ENCODE measurements around the gene SPOCK3. TPM values are rescaled to one million over a fixed set of nuclear protein-coding genes. Genes with fewer than 3 reads are reported as not detected.
A peak's percentile ranks its signal among the peaks of the same experiment; 100 is the strongest.

SPOCK3 gene
- total and polyA plus RNA-seq, 10 of the 15 experiments (the other 5 are each of a cell fraction or from before 2014, with no cell fraction given): 0.06 to 0.39 (median 0.09) TPM; not detected in 5

DNA sequence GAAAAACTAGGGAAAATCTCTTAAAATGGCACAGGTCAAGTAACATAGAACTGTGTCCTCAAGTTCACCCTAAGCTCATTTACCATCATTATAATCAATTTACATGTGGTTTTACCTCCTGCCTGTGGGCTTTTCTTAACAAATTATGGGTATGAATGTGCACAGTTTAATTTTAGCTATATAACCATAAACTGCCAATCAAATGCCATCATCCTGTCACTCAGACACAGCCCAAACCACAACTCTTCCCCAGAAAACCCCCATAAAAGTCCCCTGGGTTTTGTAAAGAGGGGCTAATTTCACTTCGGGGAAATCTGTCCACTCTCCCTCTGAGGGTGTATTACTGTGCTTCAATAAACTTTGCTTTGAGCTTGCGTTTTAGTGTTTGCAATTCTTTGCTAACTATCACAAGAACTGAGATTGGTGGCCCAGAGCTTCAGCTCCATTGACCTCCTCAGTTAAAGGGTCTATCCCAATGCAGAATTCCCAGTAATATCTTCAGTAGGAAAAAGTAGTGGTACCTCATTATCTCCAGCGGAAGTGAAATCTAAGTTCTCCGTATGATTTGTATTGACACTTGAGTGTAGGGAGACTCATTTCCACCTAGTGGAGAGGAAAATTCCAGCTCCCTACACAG is 394.6 kb downstream of the SPOCK3 start (continued):
- TF ChIP-seq NKRF (conservative IDR thresholded peaks at IDR 0.05) (no peak), FOS (IDR thresholded peaks at IDR 0.05; ENCODE audit: borderline replicate concordance, extremely low read depth, insufficient read length) (no peak), BCL3 (IDR thresholded peaks at IDR 0.05; ENCODE audit: borderline replicate concordance, insufficient read depth, low read depth, low read length, poor library complexity, severe bottlenecking) (peak; percentile 92), CEBPB (IDR thresholded peaks at IDR 0.05; ENCODE audit: borderline replicate concordance in 1 of 2, low read depth in 2 of 2, low read length in 2 of 2) (peak in 1 of 2 experiments; percentile 95; a peak in 2 of 4 replicates), HCFC1 (IDR thresholded peaks at IDR 0.05; ENCODE audit: low read length) (no peak), NRF1 (conservative IDR thresholded peaks at IDR 0.05; ENCODE audit: low read depth, low read length) (no peak), PRDM15 (CRISPR knock-in tag; IDR thresholded peaks at IDR 0.05) (no peak), ZSCAN29 (IDR thresholded peaks at IDR 0.05) (no peak), SMAD1 (IDR thresholded peaks at IDR 0.05; ENCODE audit: low read depth, partially characterized antibody) (peak; percentile 52), SREBF1 (IDR thresholded peaks at IDR 0.05; ENCODE audit: low read length) (peak; percentile 60; the same call in 1 of the 2 replicates), SMC3 (IDR thresholded peaks at IDR 0.05; ENCODE audit: borderline replicate concordance, low read length) (peak; percentile 10; the same call in 1 of the 2 replicates), IKZF1 (conservative IDR thresholded peaks at IDR 0.05) (peak; percentile 84), TBL1XR1 (IDR thresholded peaks at IDR 0.05; ENCODE audit: low read depth, low read length) (peak; percentile 95)
- TF ChIP-seq, protein P1, sequence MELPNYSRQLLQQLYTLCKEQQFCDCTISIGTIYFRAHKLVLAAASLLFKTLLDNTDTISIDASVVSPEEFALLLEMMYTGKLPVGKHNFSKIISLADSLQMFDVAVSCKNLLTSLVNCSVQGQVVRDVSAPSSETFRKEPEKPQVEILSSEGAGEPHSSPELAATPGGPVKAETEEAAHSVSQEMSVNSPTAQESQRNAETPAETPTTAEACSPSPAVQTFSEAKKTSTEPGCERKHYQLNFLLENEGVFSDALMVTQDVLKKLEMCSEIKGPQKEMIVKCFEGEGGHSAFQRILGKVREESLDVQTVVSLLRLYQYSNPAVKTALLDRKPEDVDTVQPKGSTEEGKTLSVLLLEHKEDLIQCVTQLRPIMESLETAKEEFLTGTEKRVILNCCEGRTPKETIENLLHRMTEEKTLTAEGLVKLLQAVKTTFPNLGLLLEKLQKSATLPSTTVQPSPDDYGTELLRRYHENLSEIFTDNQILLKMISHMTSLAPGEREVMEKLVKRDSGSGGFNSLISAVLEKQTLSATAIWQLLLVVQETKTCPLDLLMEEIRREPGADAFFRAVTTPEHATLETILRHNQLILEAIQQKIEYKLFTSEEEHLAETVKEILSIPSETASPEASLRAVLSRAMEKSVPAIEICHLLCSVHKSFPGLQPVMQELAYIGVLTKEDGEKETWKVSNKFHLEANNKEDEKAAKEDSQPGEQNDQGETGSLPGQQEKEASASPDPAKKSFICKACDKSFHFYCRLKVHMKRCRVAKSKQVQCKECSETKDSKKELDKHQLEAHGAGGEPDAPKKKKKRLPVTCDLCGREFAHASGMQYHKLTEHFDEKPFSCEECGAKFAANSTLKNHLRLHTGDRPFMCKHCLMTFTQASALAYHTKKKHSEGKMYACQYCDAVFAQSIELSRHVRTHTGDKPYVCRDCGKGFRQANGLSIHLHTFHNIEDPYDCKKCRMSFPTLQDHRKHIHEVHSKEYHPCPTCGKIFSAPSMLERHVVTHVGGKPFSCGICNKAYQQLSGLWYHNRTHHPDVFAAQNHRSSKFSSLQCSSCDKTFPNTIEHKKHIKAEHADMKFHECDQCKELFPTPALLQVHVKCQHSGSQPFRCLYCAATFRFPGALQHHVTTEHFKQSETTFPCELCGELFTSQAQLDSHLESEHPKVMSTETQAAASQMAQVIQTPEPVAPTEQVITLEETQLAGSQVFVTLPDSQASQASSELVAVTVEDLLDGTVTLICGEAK (IDR thresholded peaks at IDR 0.05; ENCODE audit: borderline replicate concordance): no peak
- TF ChIP-seq, protein P2, sequence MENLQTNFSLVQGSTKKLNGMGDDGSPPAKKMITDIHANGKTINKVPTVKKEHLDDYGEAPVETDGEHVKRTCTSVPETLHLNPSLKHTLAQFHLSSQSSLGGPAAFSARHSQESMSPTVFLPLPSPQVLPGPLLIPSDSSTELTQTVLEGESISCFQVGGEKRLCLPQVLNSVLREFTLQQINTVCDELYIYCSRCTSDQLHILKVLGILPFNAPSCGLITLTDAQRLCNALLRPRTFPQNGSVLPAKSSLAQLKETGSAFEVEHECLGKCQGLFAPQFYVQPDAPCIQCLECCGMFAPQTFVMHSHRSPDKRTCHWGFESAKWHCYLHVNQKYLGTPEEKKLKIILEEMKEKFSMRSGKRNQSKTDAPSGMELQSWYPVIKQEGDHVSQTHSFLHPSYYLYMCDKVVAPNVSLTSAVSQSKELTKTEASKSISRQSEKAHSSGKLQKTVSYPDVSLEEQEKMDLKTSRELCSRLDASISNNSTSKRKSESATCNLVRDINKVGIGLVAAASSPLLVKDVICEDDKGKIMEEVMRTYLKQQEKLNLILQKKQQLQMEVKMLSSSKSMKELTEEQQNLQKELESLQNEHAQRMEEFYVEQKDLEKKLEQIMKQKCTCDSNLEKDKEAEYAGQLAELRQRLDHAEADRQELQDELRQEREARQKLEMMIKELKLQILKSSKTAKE (IDR thresholded peaks at IDR 0.05; ENCODE audit: low read depth, poor library complexity, severe bottlenecking): peak; percentile 96

All from GM12878 (cell line).